Panc1 (cell line): Measurements from ENCODE around the gene TCEANC2. TPM values are rescaled to one million over a fixed set of nuclear protein-coding genes. Genes with fewer than 3 reads are reported as not detected.

Experiments
- ATAC-seq: fragments of 200-7000 bp; cut with Tn5 transposase; 2 replicates; pipeline ENCODE4 v1.9.1; 2020; ENCODE audit warnings: mild to moderate bottlenecking, moderate library complexity
- BruUV-seq: library from RNA; stranded (reverse); fragments of 400-500 nt; replicated peaks from 2 replicates; lab custom pipeline; 2021; lab: Mats Ljungman, UMichigan
- CTCF ChIA-PET: fragments of 300-600 bp; sonication (Branson Sonifier 250); formaldehyde crosslinking; loops from one replicate; lab custom pipeline; 2022; ENCODE audit warnings: antibody characterized with exemption; lab: Charles Lee
- POLR2A ChIA-PET: fragments of 300-600 bp; sonication (Branson Sonifier 250); formaldehyde crosslinking; loops from one replicate; lab custom pipeline; 2022; ENCODE audit warnings: antibody characterized with exemption; lab: Charles Lee
- DNase-seq: peaks from one replicate; pipeline ENCODE4 v3.0.0-alpha.2; 2010; ENCODE audit warnings: low read depth, low spot score
- H3K27ac ChIP-seq: 2 replicates; pipeline ENCODE4 v1.5.1; 2011; ENCODE audit warnings: mild to moderate bottlenecking, low read length, inconsistent platforms
- H3K27me3 ChIP-seq: fragments of 200-500 bp; sonication (Bioruptor generic); 2 replicates; pipeline ENCODE4 v1.6.0; 2014; ENCODE audit warnings: low read length, inconsistent platforms; ENCODE audit not compliant: control insufficient read depth, insufficient read depth
- H3K36me3 ChIP-seq: fragments of 200-500 bp; sonication (Bioruptor generic); 2 replicates; pipeline ENCODE4 v1.5.1; 2014; ENCODE audit warnings: inconsistent platforms, mild to moderate bottlenecking, low read length, moderate library complexity; ENCODE audit not compliant: control insufficient read depth, insufficient read depth
- H3K4me1 ChIP-seq: 2 replicates; pipeline ENCODE4 v1.5.1; 2011; ENCODE audit warnings: inconsistent platforms, mild to moderate bottlenecking, low read length, moderate library complexity; ENCODE audit not compliant: control insufficient read depth, insufficient read depth
- H3K4me3 ChIP-seq, 2 experiments: 2 replicates each; pipeline ENCODE4 v1.5.1; 2011 to 2012; ENCODE audit warnings: low read depth in 2 of 2, low read length in 2 of 2, mild to moderate bottlenecking in 2 of 2, inconsistent platforms in 1 of 2, moderate library complexity in 1 of 2
- H3K9me3 ChIP-seq: fragments of 200-500 bp; sonication (Bioruptor generic); 2 replicates; pipeline ENCODE4 v1.5.1; 2014; ENCODE audit warnings: low read depth, mild to moderate bottlenecking, inconsistent platforms, low read length, moderate library complexity; ENCODE audit not compliant: control insufficient read depth, insufficient read depth
- CTCF ChIP-seq: fragments of 450-650 bp; IDR thresholded peaks from 2 replicates; pipeline ENCODE4 v1.5.1; 2017; ENCODE audit warnings: mild to moderate bottlenecking
- POLR2AphosphoS5 ChIP-seq: IDR thresholded peaks from 2 replicates; pipeline ENCODE4 v1.6.1; 2012; ENCODE audit warnings: mild to moderate bottlenecking, low read depth, low read length, moderate library complexity
- SIN3A ChIP-seq: IDR thresholded peaks from 2 replicates; pipeline ENCODE4 v1.6.1; 2012; ENCODE audit warnings: low read depth, mild to moderate bottlenecking, low read length, moderate library complexity, borderline replicate concordance; ENCODE audit not compliant: insufficient read depth
- TCF7L2 ChIP-seq: IDR thresholded peaks from 2 replicates; pipeline ENCODE4 v1.6.1; 2011; ENCODE audit warnings: mild to moderate bottlenecking, low read depth, low read length, inconsistent platforms
- in situ Hi-C: cut with HindIII; loops from 2 replicates; pipeline ENCODE4 v1.10.0; 2016; ENCODE audit warnings: low sequenced_read_pairs, low pct_unique_long_range_greater_than_20kb
- intact Hi-C: fragments of 100-400 bp; cut with micrococcal nuclease; formaldehyde crosslinking; loops from one replicate; pipeline ENCODE4 v1.10.0; 2022; ENCODE audit not compliant: unreplicated experiment
- total RNA-seq: library from RNA; stranded (reverse); gene quantifications from one replicate; pipeline ENCODE4 v1.2.1, GENCODE V29; 2021; ENCODE audit not compliant: unreplicated experiment
- TF ChIP-seq, protein P1 (sequence below), 2 experiments: IDR thresholded peaks; 2 replicates each; pipeline ENCODE4 v1.6.1; 2011 to 2012; ENCODE audit warnings: low read depth in 2 of 2, control low read depth in 1 of 2, low read length in 1 of 2, mild to moderate bottlenecking in 1 of 2, moderate library complexity in 1 of 2; ENCODE audit not compliant: insufficient read depth in 1 of 2

The TCEANC2 gene
- total RNA-seq, 1 experiment from 2014 or later = 5.1 TPM

- intact Hi-C loops = no loop called here
- ATAC-seq (no peak), DNase-seq (no peak)
- peaks cover 22% of the 10 kb centered on the region for H3K4me1 ChIP-seq
- no TSS peak for BruUV-seq
- no peak overlapping the region for H3K27ac ChIP-seq
- no peaks in the 10 kb centered on the region for H3K27me3 ChIP-seq
- no peaks in the 10 kb centered on the region for H3K9me3 ChIP-seq
- ChIA-PET POLR2A (no interaction called here), CTCF (no interaction called here)
- H3K4me3 ChIP-seq = no peak overlapping the region
- TF ChIP-seq, protein P1, sequence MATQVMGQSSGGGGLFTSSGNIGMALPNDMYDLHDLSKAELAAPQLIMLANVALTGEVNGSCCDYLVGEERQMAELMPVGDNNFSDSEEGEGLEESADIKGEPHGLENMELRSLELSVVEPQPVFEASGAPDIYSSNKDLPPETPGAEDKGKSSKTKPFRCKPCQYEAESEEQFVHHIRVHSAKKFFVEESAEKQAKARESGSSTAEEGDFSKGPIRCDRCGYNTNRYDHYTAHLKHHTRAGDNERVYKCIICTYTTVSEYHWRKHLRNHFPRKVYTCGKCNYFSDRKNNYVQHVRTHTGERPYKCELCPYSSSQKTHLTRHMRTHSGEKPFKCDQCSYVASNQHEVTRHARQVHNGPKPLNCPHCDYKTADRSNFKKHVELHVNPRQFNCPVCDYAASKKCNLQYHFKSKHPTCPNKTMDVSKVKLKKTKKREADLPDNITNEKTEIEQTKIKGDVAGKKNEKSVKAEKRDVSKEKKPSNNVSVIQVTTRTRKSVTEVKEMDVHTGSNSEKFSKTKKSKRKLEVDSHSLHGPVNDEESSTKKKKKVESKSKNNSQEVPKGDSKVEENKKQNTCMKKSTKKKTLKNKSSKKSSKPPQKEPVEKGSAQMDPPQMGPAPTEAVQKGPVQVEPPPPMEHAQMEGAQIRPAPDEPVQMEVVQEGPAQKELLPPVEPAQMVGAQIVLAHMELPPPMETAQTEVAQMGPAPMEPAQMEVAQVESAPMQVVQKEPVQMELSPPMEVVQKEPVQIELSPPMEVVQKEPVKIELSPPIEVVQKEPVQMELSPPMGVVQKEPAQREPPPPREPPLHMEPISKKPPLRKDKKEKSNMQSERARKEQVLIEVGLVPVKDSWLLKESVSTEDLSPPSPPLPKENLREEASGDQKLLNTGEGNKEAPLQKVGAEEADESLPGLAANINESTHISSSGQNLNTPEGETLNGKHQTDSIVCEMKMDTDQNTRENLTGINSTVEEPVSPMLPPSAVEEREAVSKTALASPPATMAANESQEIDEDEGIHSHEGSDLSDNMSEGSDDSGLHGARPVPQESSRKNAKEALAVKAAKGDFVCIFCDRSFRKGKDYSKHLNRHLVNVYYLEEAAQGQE (IDR thresholded peaks at IDR 0.05; ENCODE audit: insufficient read depth in 1 of 2, low read depth in 2 of 2, low read length in 1 of 2) = no peak
- TF ChIP-seq CTCF = no peak
- TF ChIP-seq POLR2AphosphoS5 = no peak
- TF ChIP-seq TCF7L2 = no peak
- no peak for TF ChIP-seq SIN3A
- in situ Hi-C loops = no loop called here
- peaks cover 13% of the 10 kb centered on the region; the same call in 1 of the 2 replicates for H3K36me3 ChIP-seq
Observed at GRCh38 chr1:54045496-54045895, 7.9 kb upstream of the TCEANC2 start.

- no peaks in the 10 kb centered on the region for H3K27me3 ChIP-seq
- CTCF ChIA-PET = no interaction called here
- H3K4me3 ChIP-seq = no peak overlapping the region
- TF ChIP-seq CTCF (no peak), SIN3A (no peak)
- TF ChIP-seq, protein P1 (IDR thresholded peaks at IDR 0.05; ENCODE audit: insufficient read depth in 1 of 2, low read depth in 2 of 2, low read length in 1 of 2) = no peak
- H3K36me3 ChIP-seq = peaks cover 4% of the 10 kb centered on the region; the same call in 1 of the 2 replicates
- DNase-seq (no peak), ATAC-seq (no peak)
- no peaks in the 10 kb centered on the region for H3K9me3 ChIP-seq
- in situ Hi-C loops (no loop called here), intact Hi-C loops (no loop called here)
- no TSS peak for BruUV-seq
- H3K4me1 ChIP-seq = peaks cover 28% of the 10 kb centered on the region
- POLR2A ChIA-PET = no interaction called here
- no peak overlapping the region for H3K27ac ChIP-seq
Observed at GRCh38 chr1:54046671-54047383, 6.6 kb upstream of the TCEANC2 start.
